SK-N-SH (cell line): ENCODE results near the gene SIM2. TPM values are rescaled to one million over a fixed set of nuclear protein-coding genes. Genes with fewer than 3 reads are reported as not detected.

Source experiments
- CTCF ChIA-PET: fragments of 300-600, 350-600 bp; formaldehyde crosslinking; extraction: SDS; loops from one replicate; lab custom pipeline; 2021; lab: Yijun Ruan, JAX
- POLR2A ChIA-PET: fragments of 350-600 bp; sonication (Branson Sonifier 250); formaldehyde crosslinking; extraction: SDS; loops from one replicate; lab custom pipeline; 2020; ENCODE audit warnings: antibody characterized with exemption, inconsistent platforms; lab: Yijun Ruan, JAX
- DNase-seq: peaks from one replicate; pipeline ENCODE4 v3.0.0; 2012
- H2AFZ ChIP-seq: fragments of 200-600 bp; sonication (generic); 2 replicates; pipeline ENCODE4 v1.8.1; 2016; ENCODE audit warnings: antibody characterized with exemption, mild to moderate bottlenecking, low read depth
- H3F3A ChIP-seq: fragments of 200-600 bp; sonication (generic); replicated peaks from 2 replicates; pipeline ENCODE3; 2016; ENCODE audit warnings: antibody characterized with exemption, mild to moderate bottlenecking; ENCODE audit not compliant: insufficient read depth
- H3K27ac ChIP-seq, 2 experiments: fragments of 200-500 bp in 1 of 2; fragments of 200-600 bp in 1 of 2; sonication (Bioruptor generic) in 1 of 2; sonication (generic), shearing (Covaris generic) in 1 of 2; 2 replicates each; pipeline versions ENCODE4 v1.5.1 to v1.6.1; 2014 to 2016; ENCODE audit warnings: low read depth in 2 of 2, inconsistent platforms in 1 of 2, low read length in 1 of 2, mild to moderate bottlenecking in 1 of 2, mixed read lengths in 1 of 2
- H3K27me3 ChIP-seq: fragments of 200-600 bp; sonication (generic), shearing (Covaris generic); 2 replicates; pipeline ENCODE4 v1.6.1; 2016; ENCODE audit warnings: mixed run types; ENCODE audit not compliant: insufficient read depth
- H3K36me3 ChIP-seq, 2 experiments: fragments of 200-500 bp in 1 of 2; fragments of 200-600 bp in 1 of 2; sonication (Bioruptor generic) in 1 of 2; sonication (generic) in 1 of 2; replicated peaks in 1 of 2; 2 replicates each; pipeline versions ENCODE3 to v1.5.1; 2014 to 2016; ENCODE audit warnings: low read length in 1 of 2, mild to moderate bottlenecking in 1 of 2; ENCODE audit not compliant: insufficient read depth in 2 of 2, control insufficient read depth in 1 of 2
- H3K4me1 ChIP-seq, 2 experiments: fragments of 200-500 bp in 1 of 2; fragments of 200-600 bp in 1 of 2; sonication (Bioruptor generic) in 1 of 2; sonication (generic), shearing (Covaris generic) in 1 of 2; 2 replicates each; pipeline versions ENCODE4 v1.5.1 to v1.6.1; 2014 to 2016; ENCODE audit warnings: low read depth in 1 of 2, low read length in 1 of 2, mixed run types in 1 of 2; ENCODE audit not compliant: insufficient read depth in 2 of 2, control insufficient read depth in 1 of 2
- H3K4me2 ChIP-seq: fragments of 200-600 bp; sonication (generic), shearing (Covaris generic); 2 replicates; pipeline ENCODE4 v1.6.1; 2017; ENCODE audit warnings: mixed run types
- H3K4me3 ChIP-seq, 2 experiments: fragments of 200-500 bp in 1 of 2; fragments of 200-600 bp in 1 of 2; sonication (Bioruptor generic) in 1 of 2; sonication (generic), shearing (Covaris generic) in 1 of 2; 2 replicates each; pipeline versions ENCODE4 v1.5.1 to v1.8.1; 2014 to 2016; ENCODE audit warnings: low read depth in 2 of 2, inconsistent platforms in 1 of 2, low read length in 1 of 2, mild to moderate bottlenecking in 1 of 2, mixed read lengths in 1 of 2, moderate library complexity in 1 of 2
- H3K79me2 ChIP-seq: fragments of 200-600 bp; sonication (generic); 2 replicates; pipeline ENCODE4 v1.8.1; 2017; ENCODE audit warnings: mild to moderate bottlenecking; ENCODE audit not compliant: insufficient read depth
- H3K9ac ChIP-seq: fragments of 200-600 bp; sonication (generic); 2 replicates; pipeline ENCODE4 v1.6.1; 2017; ENCODE audit warnings: mixed run types
- H3K9me2 ChIP-seq: fragments of 200-600 bp; sonication (generic); 2 replicates; pipeline ENCODE4 v1.6.1; 2017; ENCODE audit warnings: mixed run types
- H3K9me3 ChIP-seq: fragments of 200-600 bp; sonication (generic); 2 replicates; pipeline ENCODE4 v1.6.1; 2017; ENCODE audit warnings: mixed run types, mild to moderate bottlenecking, moderate library complexity
- H4K20me1 ChIP-seq: fragments of 200-600 bp; sonication (generic); 2 replicates; pipeline ENCODE4 v1.6.1; 2017; ENCODE audit warnings: mild to moderate bottlenecking, mixed run types; ENCODE audit not compliant: insufficient read depth
- CHD2 ChIP-seq: fragments of 150-350 bp; IDR thresholded peaks from 2 replicates; pipeline ENCODE4 v1.6.1; 2018; ENCODE audit warnings: low read length; ENCODE audit not compliant: partially characterized antibody
- ELF1 ChIP-seq: IDR thresholded peaks from 2 replicates; pipeline ENCODE4 v1.4.0; 2012
- EP300 ChIP-seq, 2 experiments: IDR thresholded peaks; 2 replicates each; pipeline versions ENCODE4 v1.4.0 to v1.6.1; 2012; ENCODE audit warnings: borderline replicate concordance in 1 of 2, low read depth in 1 of 2, low read length in 1 of 2
- EZH2phosphoT487 ChIP-seq: fragments of 200-600 bp; sonication (generic); IDR thresholded peaks from 2 replicates; pipeline ENCODE4 v1.6.1; 2017; ENCODE audit warnings: low read depth, mixed run types, mild to moderate bottlenecking, antibody characterized with exemption, moderate library complexity, borderline replicate concordance
- FOSL2 ChIP-seq: IDR thresholded peaks from 2 replicates; pipeline ENCODE4 v1.4.0; 2012; ENCODE audit warnings: low read depth, mild to moderate bottlenecking, moderate library complexity, borderline replicate concordance
- FOXM1 ChIP-seq: IDR thresholded peaks from 2 replicates; pipeline ENCODE4 v1.4.0; 2012; ENCODE audit warnings: low read depth, mild to moderate bottlenecking
- GABPA ChIP-seq: IDR thresholded peaks from 2 replicates; pipeline ENCODE4 v1.4.0; 2012; ENCODE audit warnings: low read depth, mild to moderate bottlenecking
- GATA2 ChIP-seq: sonication (generic); formaldehyde crosslinking; IDR thresholded peaks from 2 replicates; pipeline ENCODE4 v1.5.0; 2020; ENCODE audit warnings: mild to moderate bottlenecking, missing genetic modification reagents
- MEF2A ChIP-seq: IDR thresholded peaks from 2 replicates; pipeline ENCODE4 v1.4.0; 2012; ENCODE audit warnings: low read depth, borderline replicate concordance
- MXI1 ChIP-seq: IDR thresholded peaks from 2 replicates; pipeline ENCODE4 v1.6.1; 2012; ENCODE audit warnings: mild to moderate bottlenecking, low read depth, low read length, improper control_type of control experiment
- POLR2AphosphoS5 ChIP-seq: IDR thresholded peaks from 2 replicates; pipeline ENCODE4 v1.6.1; 2012; ENCODE audit warnings: low read depth, low read length
- SIN3A ChIP-seq: IDR thresholded peaks from 2 replicates; pipeline ENCODE4 v1.6.1; 2012; ENCODE audit warnings: low read depth, mild to moderate bottlenecking, low read length, moderate library complexity, borderline replicate concordance
- TCF12 ChIP-seq: IDR thresholded peaks from 2 replicates; pipeline ENCODE4 v1.4.0; 2012
- TEAD4 ChIP-seq: IDR thresholded peaks from 2 replicates; pipeline ENCODE4 v1.4.0; 2012; ENCODE audit warnings: mild to moderate bottlenecking, borderline replicate concordance; ENCODE audit not compliant: insufficient read depth
- YY1 ChIP-seq: IDR thresholded peaks from 2 replicates; pipeline ENCODE4 v1.4.0; 2012; ENCODE audit warnings: low read depth, mild to moderate bottlenecking
- WGBS: methylation state at CpG from one replicate; pipeline ENCODE4 v1.1.6; 2017; ENCODE audit warnings: low lambda C conversion rate; 5-methylcytosine and 5-hydroxymethylcytosine counted together
- polyA plus RNA-seq, 3 experiments: library from polyadenylated mRNA; depleted of rRNA; stranded (reverse); fragments of >200 nt; gene quantifications; 2 replicates each; pipeline ENCODE4 v1.2.3, GENCODE V29; 2012
- TF ChIP-seq, protein P1 (sequence below): IDR thresholded peaks from 2 replicates; pipeline ENCODE4 v1.4.0; 2012; ENCODE audit warnings: low read depth, borderline replicate concordance
- TF ChIP-seq, protein P2 (sequence below): fragments of 150-350 bp; IDR thresholded peaks from 2 replicates; pipeline ENCODE4 v1.6.1; 2017; ENCODE audit warnings: antibody characterized with exemption, low read length, low read depth, borderline replicate concordance
- TF ChIP-seq, protein P3 (sequence below): fragments of 200-600 bp; sonication (generic); IDR thresholded peaks from 2 replicates; pipeline ENCODE4 v1.6.1; 2017; ENCODE audit warnings: antibody characterized with exemption, mild to moderate bottlenecking, moderate library complexity
- TF ChIP-seq, protein P4 (sequence below): fragments of 150-350 bp; IDR thresholded peaks from 2 replicates; pipeline ENCODE4 v1.6.1; 2016; ENCODE audit warnings: mild to moderate bottlenecking, low read depth, low read length

Gene SIM2
- polyA plus RNA-seq, 1 of the 3 experiments (the other 2 are of a cell fraction), result not detected

DNA sequence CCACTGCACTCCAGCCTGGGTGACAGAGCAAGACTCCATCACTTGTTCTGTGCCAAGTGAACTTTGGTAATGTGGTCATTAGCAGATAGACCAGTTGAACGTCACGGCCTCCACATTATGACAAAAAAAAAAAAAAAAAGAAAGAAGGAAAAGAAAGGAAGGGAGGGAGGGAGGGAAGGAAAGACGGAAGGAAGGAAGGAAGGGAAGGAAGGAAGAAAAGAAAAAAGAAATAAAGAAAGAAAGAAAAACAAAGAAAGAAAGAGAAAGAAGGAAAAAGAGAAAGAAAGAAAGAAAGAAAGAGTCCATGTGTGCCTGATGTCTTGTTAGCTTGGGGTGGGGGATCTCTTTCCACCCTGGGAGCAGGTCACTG lies 45.3 kb downstream of the SIM2 start:
- Histone ChIP-seq H3K9me2 (no peaks in the 10 kb centered on the region), H3K9ac (no peak overlapping the region), H3K9me3 (no peaks in the 10 kb centered on the region), H3K4me1 (peaks cover 0 to 14% of the 10 kb centered on the region in 2 experiments; a peak in 1 of 4 replicates), H3F3A (no peaks in the 10 kb centered on the region), H3K79me2 (no peaks in the 10 kb centered on the region), H3K36me3 (no peaks in the 10 kb centered on the region), H2AFZ (no peak overlapping the region), H3K27ac (no peak overlapping the region), H3K4me2 (no peak overlapping the region), H4K20me1 (no peaks in the 10 kb centered on the region), H3K4me3 (no peak overlapping the region), H3K27me3 (no peaks in the 10 kb centered on the region; the same call in 1 of the 2 replicates)
- 96% methylated on average over 3 of the region's 3 CpGs for whole genome bisulfite sequencing
- TF ChIP-seq, protein P1, sequence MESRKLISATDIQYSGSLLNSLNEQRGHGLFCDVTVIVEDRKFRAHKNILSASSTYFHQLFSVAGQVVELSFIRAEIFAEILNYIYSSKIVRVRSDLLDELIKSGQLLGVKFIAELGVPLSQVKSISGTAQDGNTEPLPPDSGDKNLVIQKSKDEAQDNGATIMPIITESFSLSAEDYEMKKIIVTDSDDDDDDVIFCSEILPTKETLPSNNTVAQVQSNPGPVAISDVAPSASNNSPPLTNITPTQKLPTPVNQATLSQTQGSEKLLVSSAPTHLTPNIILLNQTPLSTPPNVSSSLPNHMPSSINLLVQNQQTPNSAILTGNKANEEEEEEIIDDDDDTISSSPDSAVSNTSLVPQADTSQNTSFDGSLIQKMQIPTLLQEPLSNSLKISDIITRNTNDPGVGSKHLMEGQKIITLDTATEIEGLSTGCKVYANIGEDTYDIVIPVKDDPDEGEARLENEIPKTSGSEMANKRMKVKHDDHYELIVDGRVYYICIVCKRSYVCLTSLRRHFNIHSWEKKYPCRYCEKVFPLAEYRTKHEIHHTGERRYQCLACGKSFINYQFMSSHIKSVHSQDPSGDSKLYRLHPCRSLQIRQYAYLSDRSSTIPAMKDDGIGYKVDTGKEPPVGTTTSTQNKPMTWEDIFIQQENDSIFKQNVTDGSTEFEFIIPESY, result no peak
- TF ChIP-seq MEF2A, result no peak
- TF ChIP-seq TCF12, result no peak
- no peak for TF ChIP-seq POLR2AphosphoS5
- no peak for TF ChIP-seq EP300 (IDR thresholded peaks at IDR 0.05; ENCODE audit: borderline replicate concordance in 1 of 2, low read depth in 1 of 2, low read length in 1 of 2)
- no peak for TF ChIP-seq CHD2
- TF ChIP-seq, protein P2, sequence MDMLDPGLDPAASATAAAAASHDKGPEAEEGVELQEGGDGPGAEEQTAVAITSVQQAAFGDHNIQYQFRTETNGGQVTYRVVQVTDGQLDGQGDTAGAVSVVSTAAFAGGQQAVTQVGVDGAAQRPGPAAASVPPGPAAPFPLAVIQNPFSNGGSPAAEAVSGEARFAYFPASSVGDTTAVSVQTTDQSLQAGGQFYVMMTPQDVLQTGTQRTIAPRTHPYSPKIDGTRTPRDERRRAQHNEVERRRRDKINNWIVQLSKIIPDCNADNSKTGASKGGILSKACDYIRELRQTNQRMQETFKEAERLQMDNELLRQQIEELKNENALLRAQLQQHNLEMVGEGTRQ, result no peak
- TF ChIP-seq, protein P3, sequence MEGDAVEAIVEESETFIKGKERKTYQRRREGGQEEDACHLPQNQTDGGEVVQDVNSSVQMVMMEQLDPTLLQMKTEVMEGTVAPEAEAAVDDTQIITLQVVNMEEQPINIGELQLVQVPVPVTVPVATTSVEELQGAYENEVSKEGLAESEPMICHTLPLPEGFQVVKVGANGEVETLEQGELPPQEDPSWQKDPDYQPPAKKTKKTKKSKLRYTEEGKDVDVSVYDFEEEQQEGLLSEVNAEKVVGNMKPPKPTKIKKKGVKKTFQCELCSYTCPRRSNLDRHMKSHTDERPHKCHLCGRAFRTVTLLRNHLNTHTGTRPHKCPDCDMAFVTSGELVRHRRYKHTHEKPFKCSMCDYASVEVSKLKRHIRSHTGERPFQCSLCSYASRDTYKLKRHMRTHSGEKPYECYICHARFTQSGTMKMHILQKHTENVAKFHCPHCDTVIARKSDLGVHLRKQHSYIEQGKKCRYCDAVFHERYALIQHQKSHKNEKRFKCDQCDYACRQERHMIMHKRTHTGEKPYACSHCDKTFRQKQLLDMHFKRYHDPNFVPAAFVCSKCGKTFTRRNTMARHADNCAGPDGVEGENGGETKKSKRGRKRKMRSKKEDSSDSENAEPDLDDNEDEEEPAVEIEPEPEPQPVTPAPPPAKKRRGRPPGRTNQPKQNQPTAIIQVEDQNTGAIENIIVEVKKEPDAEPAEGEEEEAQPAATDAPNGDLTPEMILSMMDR, result no peak
- TF ChIP-seq EZH2phosphoT487, result no peak
- no peak for TF ChIP-seq FOSL2
- TF ChIP-seq MXI1, result no peak
- no peak for TF ChIP-seq GABPA
- TF ChIP-seq, protein P4, sequence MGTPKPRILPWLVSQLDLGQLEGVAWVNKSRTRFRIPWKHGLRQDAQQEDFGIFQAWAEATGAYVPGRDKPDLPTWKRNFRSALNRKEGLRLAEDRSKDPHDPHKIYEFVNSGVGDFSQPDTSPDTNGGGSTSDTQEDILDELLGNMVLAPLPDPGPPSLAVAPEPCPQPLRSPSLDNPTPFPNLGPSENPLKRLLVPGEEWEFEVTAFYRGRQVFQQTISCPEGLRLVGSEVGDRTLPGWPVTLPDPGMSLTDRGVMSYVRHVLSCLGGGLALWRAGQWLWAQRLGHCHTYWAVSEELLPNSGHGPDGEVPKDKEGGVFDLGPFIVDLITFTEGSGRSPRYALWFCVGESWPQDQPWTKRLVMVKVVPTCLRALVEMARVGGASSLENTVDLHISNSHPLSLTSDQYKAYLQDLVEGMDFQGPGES, result no peak
- no peak for TF ChIP-seq TEAD4
- TF ChIP-seq FOXM1, result no peak
- no peak for TF ChIP-seq ELF1
- no peak for TF ChIP-seq GATA2 (CRISPR knock-in tag)
- no peak for TF ChIP-seq YY1
- TF ChIP-seq SIN3A, result no peak
- POLR2A ChIA-PET, result interaction anchor here (0.7 kb wide), 1 partner anchor 8 kb away, joined by 3 read pairs; no protein-coding TSS in a partner anchor
- no peak for DNase-seq
- CTCF ChIA-PET, result interaction anchor here (2.0 to 3.4 kb wide), 2 partner anchors 110 to 183 kb away, joined by 5 to 13 read pairs; no protein-coding TSS in a partner anchor
